GM18867 (cell line): ENCODE data around the gene NME1.
"Not testable (repeated sequence)": the region's sequence is repeated elsewhere in the genome, so short reads cannot be mapped to it uniquely, and the experiment has no call there.

ENCODE experiments used
- ATAC-seq: cut with Tn5 transposase; IDR thresholded peaks from one replicate; pipeline ENCODE4 v1.9.1; 2021; ENCODE audit warnings: mild to moderate bottlenecking, moderate library complexity; ENCODE audit not compliant: unreplicated experiment

The NME1 gene

DNA sequence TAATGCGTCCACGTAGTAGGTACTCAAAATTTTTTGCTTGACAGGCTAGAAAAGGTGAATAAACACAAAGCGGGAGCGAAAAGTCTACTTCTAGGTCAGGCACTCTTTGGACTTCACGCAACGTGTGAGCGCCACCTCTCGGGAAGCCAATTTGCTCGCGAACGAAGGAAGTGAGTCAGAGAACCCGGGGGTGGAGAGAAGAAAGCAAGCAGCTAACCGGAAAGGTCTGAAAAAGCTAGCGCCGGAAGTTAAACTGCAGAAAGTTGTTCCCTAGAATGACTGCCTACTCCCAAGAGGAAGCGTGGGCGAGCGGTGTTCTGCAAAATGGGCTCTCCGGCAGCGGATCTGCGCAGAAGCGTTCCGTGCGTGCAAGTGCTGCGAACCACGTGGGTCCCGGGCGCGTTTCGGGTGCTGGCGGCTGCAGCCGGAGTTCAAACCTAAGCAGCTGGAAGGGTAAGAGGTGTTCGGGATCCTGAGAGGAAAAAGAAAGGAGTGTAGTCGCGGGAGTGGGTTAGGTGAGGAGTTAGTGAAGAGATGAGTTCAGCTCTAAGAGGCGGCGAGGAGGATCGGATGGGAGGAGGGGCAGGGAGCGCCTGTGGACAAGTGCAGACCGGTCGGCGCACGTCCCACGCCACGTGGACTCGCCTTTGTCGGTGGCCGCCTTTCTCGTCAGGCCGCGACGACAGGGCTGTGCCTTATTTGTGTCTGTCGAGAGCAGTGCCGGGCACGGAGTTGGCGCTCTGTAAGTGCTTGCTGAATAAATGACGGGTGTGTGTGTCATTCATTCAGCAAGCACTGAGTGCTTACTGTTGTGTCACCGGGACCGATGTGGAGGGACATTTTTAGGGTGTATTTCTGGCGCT lies at the start of gene NME1:
Gene NME1 (plus strand): TSS at position 350 of the 863 bp plus-strand sequence. CDS start 2,096 bp downstream, outside the sequence.
- ATAC-seq, result peak; percentile 94

DNA sequence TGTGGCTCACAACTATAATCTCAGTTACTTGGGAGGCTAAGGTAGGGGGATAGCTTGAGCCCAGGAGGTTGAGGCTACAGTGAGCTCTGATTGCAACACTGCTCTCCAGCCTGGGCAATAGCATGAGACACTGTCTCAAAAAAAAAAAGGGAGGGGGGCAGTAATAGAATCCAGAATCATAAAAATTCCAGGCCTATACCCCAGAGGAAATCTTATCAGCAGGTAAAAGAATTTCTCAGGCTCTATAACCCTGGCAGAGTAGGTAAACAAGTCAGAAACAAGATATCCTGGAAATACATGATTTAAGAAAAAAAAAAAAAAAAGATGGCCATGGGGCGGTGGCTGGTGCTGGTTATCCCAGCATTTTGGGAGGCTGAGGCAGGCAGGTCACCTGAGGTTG lies 45.6 kb upstream of the NME1 start:
- ATAC-seq, result no peak

DNA sequence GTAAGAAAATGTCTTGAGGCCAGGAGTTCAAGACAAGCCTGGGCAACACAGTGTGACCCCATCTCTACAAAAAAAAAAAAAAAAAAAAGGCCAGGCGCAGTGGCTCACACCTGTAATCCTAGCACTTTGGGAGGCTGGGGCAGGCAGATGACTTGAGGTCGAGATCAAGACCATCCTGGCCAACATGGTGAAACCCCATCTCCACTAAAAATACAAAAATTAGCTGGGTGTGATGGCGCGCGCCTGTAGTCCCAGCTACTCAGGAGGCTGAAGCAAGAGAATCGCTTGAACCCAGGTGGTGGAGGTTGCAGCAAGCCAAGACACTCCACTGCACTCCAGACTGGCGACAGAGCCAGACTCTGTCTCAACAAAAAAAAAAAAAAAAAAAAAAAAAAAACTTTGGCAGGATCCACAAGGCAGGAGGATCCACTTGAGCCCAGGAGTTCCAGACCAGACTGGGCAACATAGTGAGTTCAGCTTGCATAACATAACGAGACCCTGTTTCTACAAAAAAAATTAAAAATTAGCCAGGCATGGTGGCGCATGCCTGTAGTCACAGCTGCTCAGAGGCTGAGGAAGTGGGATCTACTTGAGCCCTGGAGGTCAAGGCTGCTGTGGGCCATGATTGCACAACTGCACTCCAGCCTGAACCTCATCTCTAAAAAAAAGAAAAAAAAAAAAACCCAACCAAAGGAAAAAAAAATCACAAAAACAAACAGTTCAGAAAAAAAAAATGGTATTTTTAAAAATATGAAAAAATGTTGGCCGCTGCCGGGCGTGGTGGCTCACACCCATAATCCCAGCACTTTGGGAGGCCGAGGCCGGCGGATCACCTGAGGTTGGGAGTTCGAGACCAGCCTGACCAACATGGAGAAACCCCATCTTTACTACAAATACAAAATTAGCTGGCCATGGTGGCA lies 40.8 kb upstream of the NME1 start:
- ATAC-seq, result not testable (repeated sequence)

DNA sequence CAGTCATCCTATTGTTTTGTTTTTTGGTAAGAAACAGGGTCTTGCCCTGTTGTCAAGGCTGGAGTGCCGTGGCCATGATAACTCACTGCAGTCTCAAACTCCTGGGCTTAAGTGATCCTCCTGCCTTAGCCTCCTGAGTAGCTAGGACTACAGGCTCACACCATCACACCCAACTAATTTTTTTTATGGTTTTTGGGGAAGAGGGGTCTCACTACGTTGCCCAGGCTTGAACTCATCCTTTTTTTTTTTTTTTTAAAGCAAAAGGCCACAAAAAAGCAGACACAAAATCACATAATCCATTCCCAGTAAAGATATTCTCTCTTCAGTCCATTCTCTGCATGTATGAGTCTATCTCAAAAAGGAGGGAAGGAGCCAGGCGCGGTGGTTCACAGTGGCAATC lies 38.2 kb upstream of the NME1 start:
- ATAC-seq, result no peak

DNA sequence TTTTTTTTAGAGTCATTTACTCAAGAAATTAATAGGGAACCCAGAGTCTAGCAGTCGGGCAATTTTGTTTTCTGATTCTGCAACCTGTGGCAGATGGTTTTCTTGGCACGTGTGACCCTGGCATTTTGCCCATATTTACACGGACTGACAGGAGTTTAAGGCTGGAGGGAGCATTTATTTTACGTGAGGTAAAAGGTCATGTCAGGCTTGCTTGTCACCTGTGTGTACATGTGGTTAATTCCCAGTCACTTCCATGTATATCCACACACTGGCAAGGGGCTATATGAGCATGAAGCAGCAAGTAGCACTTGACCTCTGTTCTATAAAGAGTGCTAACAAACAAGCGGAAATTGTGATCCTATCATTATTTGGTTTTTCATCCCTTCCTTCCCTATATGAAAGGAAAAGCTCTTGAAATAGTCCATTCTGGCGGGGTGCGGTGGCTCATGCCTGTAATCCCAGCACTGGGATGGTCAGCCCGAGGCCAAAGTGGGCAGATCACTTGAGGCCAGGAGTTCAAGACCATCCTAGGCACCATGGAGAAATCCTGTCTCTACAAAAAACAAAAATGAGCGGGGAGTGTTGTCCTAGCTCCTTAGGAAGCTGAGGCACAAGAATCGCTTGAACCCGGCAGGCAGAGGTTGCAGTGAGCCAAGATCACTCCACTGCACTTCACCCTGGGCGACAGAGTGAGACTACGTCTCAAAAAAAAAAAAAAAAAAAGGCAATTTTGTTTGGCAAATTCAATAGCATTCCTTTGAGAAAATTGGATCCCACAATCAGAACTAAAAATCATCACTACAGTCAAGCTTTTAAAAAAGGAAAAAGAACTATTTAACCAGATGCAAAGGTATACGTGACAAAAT lies 34.8 kb upstream of the NME1 start:
- ATAC-seq, result no peak

DNA sequence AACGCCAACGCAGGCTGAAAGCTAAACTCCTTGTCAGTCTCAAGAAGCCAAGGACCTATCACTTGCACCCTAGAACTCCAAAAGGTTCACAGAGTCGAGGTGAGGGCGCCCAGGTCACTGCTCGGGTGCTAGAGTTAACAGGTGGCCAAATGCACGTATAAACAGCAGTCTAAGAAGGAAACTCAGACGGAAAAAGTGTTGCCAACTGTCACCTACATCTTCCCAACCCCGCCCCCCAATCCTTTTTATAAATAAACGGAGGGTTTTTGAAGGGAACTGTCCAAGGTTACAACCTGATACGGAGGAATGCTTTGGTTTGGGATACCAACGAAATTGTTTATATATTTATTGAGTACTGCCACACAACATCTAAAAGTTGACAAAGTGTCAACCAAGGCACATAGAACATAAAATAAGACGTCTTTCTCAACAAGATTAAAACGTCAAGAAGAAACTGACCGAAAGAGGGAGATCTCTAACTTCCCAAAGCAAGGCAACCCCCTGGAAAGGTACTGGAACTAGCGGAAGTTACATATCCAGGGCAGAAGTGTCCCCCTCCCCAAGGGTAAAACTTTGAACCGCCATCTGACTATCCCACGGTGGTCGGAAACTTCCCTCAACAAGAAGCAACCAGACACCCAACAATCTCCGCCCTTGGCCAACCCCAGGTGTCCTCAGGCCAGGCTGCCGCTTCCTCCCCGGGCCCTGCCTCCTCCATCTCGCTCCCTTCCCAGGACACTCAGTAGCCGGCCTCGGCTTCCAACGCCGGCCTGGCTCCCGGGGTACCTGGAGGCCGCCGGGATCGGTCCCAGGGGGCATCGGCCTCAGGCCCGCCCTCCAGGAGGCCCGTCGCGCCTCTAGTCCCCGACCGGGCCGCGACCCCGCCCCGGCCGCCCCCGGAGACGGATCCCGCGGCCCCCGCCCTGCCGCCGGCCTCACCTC lies 33.7 kb upstream of the NME1 start:
- ATAC-seq, result peak; percentile 19

DNA sequence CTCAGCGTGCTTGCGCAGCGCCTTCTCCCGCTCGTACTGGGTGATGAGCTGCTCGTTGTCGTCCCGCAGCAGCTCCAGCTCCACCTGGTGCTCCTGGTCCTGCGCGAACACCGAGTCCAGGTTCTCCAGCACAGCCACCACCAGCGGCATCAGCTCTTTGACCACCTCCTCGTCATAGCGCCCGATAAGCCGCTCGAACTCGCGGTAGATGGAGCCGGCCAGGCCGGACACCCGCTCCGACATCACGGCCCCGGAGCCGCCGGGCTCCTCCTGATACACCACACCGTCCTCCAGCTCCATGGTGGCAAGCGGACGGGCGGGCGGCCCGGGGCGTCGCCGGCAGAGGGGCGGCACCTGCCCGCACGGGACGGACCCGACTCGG lies 33.0 kb upstream of the NME1 start:
- peak; percentile 27 for ATAC-seq

DNA sequence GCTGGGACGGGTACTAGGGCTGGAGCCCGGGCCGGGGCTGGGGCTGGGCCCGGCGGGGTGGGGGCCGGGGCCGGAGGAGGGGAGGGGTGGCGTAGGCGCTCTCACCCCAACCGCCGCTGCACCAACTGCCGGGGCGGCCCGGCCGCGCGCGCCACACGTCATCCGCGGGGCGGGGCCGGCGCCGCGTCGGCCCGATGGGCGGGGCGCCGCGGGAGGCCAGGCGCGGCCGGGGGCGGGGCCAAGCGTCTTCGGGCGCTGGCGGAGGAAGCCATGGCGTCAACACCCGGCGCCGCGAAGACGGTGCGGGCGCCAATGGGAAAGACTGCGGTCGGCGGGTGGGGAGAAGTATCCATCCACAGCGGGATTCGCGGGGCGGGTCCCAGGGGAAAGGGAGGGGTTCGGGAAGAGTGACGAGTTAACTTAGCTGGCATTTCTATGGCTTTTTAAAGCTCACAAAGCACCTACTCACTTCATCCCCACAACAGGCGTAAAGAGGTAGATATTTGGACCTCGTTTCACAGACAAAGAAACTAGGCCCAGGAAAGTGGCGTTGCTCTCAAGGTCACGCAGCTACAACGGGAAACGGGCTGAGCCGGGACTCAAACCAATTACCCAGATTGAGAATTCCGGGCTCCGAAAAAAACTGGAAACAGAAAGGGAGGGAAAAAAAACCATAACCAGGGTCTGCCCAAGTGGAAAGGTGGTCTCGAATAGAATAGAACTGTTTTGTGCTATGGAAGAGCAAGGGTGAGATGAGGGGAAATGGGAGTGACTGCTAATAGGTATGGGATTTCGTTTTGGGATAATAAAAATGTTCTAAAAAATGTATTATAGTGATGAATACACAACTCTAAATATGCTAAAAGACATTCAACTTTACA lies 32.4 kb upstream of the NME1 start, which contains the start of gene SPAG9:
Gene SPAG9 (minus strand): TSS at position 130 of the 881 bp plus-strand sequence. CDS start 212 bp downstream, outside the sequence.
- ATAC-seq, result peak; percentile 72

DNA sequence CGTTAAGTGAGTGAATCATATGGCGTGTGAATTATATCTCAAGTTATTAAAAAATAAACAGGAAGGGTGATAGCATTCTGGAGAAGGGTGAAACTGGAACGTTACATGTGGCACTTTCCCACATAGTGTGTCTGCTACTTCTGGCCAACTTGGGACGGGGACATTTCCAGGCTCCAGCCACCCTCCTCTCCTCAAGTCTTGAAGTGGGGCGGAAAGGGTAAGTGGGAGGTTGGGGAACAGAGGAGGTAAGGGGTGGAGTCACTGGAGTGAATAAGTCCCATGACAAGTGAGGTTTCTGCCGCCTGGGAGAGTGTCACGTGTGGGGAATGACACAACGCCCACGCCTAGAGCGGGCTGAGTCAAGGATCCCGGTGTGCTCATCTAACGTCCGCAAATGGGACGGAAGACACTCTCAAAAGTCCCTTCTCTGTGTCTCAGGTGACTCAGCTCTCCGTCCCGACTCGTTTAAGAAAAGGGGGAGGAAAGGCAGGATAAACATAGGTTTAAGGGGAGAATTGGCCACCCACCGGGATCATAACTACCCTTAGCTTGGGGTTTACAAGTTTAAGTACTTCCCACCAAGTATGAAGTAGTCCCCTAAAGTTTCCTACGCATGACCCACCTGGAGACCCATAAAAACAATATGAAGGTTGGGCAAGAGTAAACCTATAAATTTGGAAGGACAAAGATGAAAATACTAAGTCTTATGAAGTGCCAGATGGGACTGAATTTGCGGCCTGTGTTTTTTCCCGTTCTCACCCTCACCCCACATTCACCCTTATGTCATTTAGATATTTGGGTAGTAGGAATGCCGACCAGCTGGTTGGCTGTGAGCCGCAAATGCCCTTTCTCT lies 31.5 kb upstream of the NME1 start:
- peak; percentile 41 for ATAC-seq

DNA sequence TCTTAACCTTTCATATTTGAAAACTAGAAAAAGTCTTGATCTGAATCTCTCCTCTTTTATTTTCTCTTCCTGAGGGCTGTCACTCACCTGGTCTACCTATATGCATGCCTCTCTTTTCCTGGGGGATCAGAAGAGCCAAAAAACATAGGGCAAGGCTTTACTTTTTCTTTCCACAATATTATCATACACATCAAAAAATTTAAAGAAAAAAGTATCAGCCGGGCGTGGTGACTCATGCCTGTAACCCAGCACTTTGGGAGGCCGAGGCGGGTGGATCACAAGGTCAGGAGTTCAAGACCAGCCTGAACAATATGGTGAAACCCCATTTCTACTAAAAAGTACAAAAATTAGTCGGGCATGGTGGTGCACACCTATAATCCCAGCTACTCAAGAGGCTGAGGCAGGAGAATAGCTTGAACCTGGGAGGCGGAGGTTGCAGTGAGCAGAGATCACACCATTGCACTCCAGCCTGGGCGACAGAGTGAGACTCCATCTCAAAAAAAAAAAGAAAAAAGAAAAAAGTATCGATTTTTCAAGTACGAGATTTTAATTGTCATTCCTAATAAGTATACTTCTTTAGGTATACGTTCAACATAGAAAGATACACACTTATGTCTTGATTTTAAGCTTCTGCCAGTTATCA lies 30.8 kb upstream of the NME1 start:
- ATAC-seq, result not testable (repeated sequence)

DNA sequence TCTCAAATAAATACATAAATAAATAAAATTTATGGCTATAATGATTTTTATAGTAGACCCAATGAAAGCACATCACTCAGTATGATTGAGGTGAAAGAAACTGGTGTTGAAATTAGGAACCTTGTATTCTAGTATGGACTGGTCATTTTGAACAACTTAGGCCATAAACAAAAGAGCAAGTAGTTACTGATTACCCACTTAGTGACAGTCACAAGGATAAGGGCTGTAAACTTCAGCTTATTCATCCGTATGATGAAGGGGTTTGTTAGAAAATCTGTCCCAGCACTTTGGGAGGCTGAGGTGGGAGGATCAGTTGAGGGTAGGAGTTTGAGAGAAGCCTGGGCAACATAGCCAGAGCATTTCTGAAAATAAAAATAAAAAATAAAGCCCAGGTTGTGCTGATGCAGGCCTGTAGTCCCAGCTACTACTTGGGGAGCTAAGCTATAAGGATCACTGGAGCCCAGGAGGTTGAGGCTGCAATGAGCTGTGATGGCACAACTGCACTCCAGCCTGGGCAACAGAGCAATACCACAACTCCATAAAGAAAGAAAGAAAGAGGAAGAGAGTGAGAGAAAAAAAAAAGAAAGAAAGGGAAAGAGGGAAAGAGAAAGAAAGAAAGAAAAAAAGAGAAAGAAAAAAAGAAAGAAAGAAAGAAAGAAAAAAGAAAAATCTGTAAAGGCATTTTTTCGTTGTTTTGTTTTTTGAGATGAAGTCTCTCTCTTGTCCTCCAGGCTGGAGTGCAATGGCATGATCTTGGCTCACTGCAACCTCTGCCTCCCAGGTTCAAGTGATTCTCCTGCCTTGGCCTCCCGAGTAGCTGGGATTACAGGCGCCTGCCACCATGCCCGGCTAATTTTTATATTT lies 28.5 kb upstream of the NME1 start:
- ATAC-seq, result no peak

DNA sequence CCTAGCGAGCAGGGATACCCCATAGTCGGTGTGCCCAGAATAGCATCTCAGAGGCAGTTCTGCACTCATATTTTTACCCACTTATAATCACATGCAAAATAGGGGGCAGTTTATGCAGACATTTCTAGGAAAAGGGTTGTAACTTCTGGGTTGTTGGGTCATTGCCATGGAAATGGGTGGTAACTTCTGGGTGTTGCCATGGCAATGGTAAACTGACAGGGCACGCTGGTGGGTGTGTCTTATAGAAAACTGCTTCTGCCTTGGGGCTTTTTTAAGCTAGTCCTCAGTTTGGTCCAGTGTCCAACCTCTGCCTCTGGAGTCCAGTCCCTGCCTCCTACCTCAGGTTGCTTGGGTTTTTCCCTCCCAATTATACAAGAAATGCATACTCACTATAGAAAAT lies 25.3 kb upstream of the NME1 start:
- no peak for ATAC-seq

DNA sequence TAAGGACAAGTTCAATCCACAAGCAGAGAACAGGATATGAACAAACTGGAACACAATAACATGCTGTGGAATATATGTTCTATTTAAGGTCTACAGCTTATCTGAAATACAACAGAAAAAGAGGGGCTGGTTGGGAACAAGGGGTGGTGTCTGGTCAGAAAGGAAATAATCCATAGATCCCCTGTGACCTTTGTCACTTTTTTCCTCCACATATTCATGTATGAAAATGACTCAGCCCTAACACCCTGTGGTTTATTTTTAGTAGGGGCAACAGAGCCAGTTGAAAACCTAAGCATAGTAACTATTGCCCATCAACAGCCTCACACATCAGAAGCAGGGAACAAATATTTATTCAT lies 20.4 kb upstream of the NME1 start:
- no peak for ATAC-seq

DNA sequence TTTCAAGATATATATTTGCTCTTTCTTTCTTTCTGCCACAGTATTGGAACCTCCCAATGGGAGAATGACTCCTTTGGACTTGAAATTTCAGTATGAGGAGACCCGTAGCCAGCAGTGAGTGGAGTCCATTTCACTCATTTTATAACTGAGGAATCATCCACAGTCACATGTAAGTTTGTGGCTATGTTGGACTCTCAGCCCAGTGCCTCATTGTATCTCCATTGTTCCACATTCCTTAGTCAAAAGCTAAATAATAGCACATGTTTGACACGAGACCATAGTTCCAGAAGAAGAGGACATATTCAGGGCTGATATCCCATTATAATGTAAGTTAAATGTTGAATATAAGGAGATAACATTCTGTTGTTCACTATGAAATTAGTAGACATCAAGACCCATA lies 20.0 kb upstream of the NME1 start:
- no peak for ATAC-seq

DNA sequence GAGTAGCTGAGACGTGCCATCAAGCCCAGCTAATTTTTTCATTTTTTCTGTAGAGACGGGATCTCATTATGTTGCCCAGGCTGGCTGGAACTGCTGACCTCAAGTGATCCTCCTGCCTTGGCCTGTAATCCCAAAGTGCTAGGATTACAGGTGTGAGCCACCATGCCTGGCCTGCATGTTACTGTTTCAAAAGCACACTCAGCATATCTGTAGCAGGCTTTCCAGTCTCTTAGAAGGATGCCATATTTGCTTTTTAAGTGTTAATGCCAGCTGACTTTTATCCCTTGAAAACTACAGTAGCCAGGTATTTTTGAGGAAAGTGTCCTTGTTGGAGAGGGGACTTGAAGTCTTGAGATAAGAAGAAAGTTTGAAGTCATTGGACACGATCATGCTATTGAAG lies 17.4 kb upstream of the NME1 start:
- ATAC-seq, result no peak

DNA sequence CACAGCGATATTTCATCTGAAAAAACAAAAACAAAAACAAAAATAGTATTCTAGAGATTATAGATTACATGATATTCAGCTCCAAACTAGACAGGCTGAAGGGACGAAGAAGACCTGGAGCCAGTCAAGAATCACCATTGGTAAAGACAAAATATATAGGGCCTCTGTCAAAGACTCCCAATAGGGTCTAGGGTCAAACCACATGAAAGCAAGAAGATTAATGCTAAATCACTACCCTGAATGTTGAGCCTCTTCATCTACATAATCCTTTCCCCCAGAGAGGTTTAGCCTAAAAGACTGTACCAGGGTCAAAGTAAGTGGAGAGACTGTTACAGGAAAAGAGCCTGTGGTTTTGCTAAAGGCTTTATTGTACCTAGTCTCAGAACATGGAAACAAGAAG lies 10.8 kb upstream of the NME1 start:
- ATAC-seq, result no peak
